Endothelial cell of umbilical vein (primary cell): ENCODE results near the gene UBE2E2.

Experiments
- CTCF ChIP-seq, 2 donors: IDR thresholded peaks; 1 replicate in 1 of 2; 2 replicates in 1 of 2; pipeline ENCODE4 v1.5.1; 2011; ENCODE audit warnings: low read length in 2 of 2, mild to moderate bottlenecking in 2 of 2, moderate library complexity in 2 of 2, control low read depth in 1 of 2, inconsistent platforms in 1 of 2, low read depth in 1 of 2; ENCODE audit not compliant: insufficient read depth in 1 of 2; ENCODE audit errors: extremely low read depth in 1 of 2
- POLR2AphosphoS5 ChIP-seq: IDR thresholded peaks from 2 replicates; pipeline ENCODE4 v1.6.1; 2012; ENCODE audit warnings: low read depth, mild to moderate bottlenecking, control low read depth, low read length, moderate library complexity; ENCODE audit not compliant: insufficient read depth

GRCh38 chr3:23333633-23334032 lies 130.5 kb downstream of the UBE2E2 start:
- TF ChIP-seq CTCF (IDR thresholded peaks at IDR 0.05; ENCODE audit: extremely low read depth in 1 of 2, insufficient read depth in 1 of 2, low read depth in 1 of 2, low read length in 2 of 2) (no peak), POLR2AphosphoS5 (no peak)
